Measurements from ENCODE around the gene CCNY.

GRCh38 chr10:35541720-35542119, 205.4 kb downstream of the CCNY start:
- TF ChIP-seq CTCF (IDR thresholded peaks at IDR 0.05 in 4 of 5, conservative IDR thresholded peaks at IDR 0.05 in 1 of 5) (no peak), POLR2A (IDR thresholded peaks at IDR 0.05) (no peak)
